Osteocyte (in vitro differentiated cells): ENCODE measurements around the gene PAXIP1. TPM values are rescaled to one million over a fixed set of nuclear protein-coding genes. Genes with fewer than 3 reads are reported as not detected.
A peak's percentile ranks its signal among the peaks of the same experiment; 100 is the strongest.

Experiments
- DNase-seq: peaks from one replicate; pipeline ENCODE4 v3.0.0; 2021; ENCODE audit warnings: mixed read lengths; ENCODE audit not compliant: unreplicated experiment; ENCODE audit errors: extremely low spot score
- H3K27ac Mint-ChIP-seq: one replicate; pipeline ENCODE4 v1.8.0; 2021; ENCODE audit warnings: mild to moderate bottlenecking, mixed read lengths; ENCODE audit not compliant: unreplicated experiment
- H3K27me3 Mint-ChIP-seq: one replicate; pipeline ENCODE4 v1.8.0; 2021; ENCODE audit warnings: mixed read lengths; ENCODE audit not compliant: unreplicated experiment
- H3K36me3 Mint-ChIP-seq: one replicate; pipeline ENCODE4 v1.8.0; 2021; ENCODE audit warnings: mixed read lengths; ENCODE audit not compliant: unreplicated experiment
- H3K4me1 Mint-ChIP-seq: one replicate; pipeline ENCODE4 v1.8.0; 2021; ENCODE audit warnings: mixed read lengths; ENCODE audit not compliant: unreplicated experiment
- H3K4me3 Mint-ChIP-seq: one replicate; pipeline ENCODE4 v1.8.0; 2021; ENCODE audit warnings: mild to moderate bottlenecking, moderate library complexity, mixed read lengths; ENCODE audit not compliant: unreplicated experiment
- H3K9me3 Mint-ChIP-seq: one replicate; pipeline ENCODE4 v1.8.0; 2021; ENCODE audit warnings: mixed read lengths; ENCODE audit not compliant: unreplicated experiment
- total RNA-seq: library from RNA; stranded (reverse); gene quantifications from 2 replicates; pipeline ENCODE4 v1.2.1, GENCODE V29; 2021
- TF ChIP-seq, protein P1 (sequence below): fragments of 200-600 bp; sonication (generic); IDR thresholded peaks from 2 replicates; pipeline ENCODE4 v1.5.0; 2021; ENCODE audit warnings: antibody characterized with exemption, mild to moderate bottlenecking, moderate library complexity

PAXIP1 gene
- total RNA-seq, 1 donor from 2014 or later: 14.2 TPM

DNA sequence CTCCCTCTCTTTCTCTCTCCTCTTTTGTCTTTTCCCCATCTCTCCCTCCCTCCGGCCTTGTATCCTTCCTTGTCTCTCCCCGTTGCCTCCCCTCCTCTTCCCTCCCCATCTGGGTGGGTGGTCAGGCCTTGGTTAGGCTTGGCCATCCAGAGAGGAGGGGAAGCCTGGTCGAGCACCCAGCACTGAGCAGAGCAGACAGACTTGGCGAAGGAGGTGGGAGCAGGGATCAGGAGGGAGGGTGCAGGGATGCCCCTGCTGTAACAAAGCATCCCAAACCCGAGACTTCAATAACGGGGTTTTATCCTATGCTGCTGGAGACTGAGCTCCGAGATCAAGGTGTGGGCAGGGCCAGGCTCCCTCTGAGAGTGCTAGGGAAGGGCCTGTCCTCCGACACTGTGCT is 97.3 kb downstream of the PAXIP1 start:
- Mint-ChIP-seq H3K4me1 (no peaks in the 10 kb centered on the region), H3K36me3 (no peaks in the 10 kb centered on the region), H3K9me3 (peaks cover 36% of the 10 kb centered on the region), H3K27me3 (no peaks in the 10 kb centered on the region), H3K27ac (no peak overlapping the region), H3K4me3 (no peak overlapping the region)
- peak; percentile 77 for DNase-seq
- TF ChIP-seq, protein P1, sequence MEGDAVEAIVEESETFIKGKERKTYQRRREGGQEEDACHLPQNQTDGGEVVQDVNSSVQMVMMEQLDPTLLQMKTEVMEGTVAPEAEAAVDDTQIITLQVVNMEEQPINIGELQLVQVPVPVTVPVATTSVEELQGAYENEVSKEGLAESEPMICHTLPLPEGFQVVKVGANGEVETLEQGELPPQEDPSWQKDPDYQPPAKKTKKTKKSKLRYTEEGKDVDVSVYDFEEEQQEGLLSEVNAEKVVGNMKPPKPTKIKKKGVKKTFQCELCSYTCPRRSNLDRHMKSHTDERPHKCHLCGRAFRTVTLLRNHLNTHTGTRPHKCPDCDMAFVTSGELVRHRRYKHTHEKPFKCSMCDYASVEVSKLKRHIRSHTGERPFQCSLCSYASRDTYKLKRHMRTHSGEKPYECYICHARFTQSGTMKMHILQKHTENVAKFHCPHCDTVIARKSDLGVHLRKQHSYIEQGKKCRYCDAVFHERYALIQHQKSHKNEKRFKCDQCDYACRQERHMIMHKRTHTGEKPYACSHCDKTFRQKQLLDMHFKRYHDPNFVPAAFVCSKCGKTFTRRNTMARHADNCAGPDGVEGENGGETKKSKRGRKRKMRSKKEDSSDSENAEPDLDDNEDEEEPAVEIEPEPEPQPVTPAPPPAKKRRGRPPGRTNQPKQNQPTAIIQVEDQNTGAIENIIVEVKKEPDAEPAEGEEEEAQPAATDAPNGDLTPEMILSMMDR: no peak

DNA sequence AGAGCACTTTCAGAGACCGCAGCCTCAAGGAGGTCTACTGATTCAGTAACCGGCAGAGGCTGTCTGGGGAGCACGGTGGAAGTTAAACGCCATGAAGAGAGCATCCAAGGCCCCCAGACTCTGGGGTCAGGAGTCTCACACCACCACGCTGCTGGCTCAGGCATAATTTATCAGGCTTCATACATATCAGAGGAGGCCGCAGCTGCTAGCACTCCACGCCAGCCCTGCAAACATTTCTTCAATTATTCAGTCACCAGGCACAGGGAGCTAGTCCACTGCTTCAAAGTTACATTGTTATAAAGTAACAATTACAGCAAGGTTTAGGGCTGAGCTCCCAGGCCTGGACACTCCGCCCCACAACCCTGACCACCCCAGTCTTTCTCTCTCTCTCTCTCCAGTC is 97.8 kb downstream of the PAXIP1 start:
- H3K9me3 Mint-ChIP-seq: peaks cover 33% of the 10 kb centered on the region
- TF ChIP-seq, protein P1: no peak
- H3K27ac Mint-ChIP-seq: no peak overlapping the region
- H3K27me3 Mint-ChIP-seq: no peaks in the 10 kb centered on the region
- H3K4me1 Mint-ChIP-seq: no peaks in the 10 kb centered on the region
- H3K4me3 Mint-ChIP-seq: no peak overlapping the region
- DNase-seq: no peak
- H3K36me3 Mint-ChIP-seq: no peaks in the 10 kb centered on the region

DNA sequence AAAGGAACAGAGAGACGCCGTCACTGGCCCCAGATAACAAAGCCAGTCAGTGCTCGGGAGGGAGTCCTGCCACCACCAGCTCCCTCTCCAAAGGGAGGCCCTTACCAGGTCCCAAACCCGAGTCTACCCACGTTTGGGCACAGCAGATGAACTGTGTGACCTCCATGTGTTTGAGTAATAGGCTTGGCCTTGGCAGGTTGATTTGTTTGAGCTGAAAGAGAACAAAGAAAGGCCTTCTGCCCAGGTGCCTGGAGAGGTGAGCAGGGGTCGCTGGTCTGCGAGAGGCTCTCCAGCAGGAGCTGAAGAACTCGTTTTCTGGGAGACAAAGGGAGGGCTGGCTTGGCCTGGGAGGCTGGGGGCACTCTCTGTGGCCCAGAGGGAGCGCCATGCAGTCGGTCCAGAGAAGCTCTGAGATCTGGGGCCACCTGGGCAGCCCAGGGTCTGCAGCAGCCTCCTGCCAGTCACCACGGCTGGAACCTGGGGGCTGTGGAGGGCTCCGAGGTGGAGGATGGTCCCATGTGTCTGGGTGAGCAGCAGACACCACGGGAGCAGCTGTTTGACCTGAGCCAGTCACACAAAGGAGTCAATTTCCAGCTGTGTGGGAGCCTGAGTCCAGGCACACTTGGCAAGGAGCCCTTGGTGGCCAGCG is 99.7 kb downstream of the PAXIP1 start:
- no peak overlapping the region for H3K27ac Mint-ChIP-seq
- H3K4me1 Mint-ChIP-seq: no peaks in the 10 kb centered on the region
- no peaks in the 10 kb centered on the region for H3K36me3 Mint-ChIP-seq
- H3K4me3 Mint-ChIP-seq: no peak overlapping the region
- no peak for DNase-seq
- no peaks in the 10 kb centered on the region for H3K27me3 Mint-ChIP-seq
- H3K9me3 Mint-ChIP-seq: peaks cover 26% of the 10 kb centered on the region
- TF ChIP-seq, protein P1: no peak

DNA sequence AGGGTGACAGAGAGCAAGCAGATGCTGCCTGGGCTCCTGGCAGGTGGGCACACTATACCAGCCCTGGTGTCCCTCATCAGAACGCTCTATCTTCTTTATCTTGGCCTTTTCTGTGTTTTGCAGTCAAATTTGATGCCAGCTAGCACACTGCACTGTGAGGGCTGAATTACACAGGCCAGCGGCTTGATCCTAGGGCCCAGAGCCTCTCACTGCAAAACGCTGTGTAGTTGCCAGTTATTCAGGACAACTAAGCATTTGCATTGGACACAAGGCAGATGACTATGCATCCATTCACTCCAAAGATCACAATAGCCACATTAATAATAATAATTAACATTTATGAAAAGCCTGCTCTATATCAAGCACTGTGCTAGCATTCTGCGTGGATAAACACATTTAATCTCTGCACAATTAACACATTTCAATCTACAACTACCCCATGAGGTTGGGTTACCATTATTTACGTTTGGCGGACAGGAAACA is 100.3 kb downstream of the PAXIP1 start:
- no peak overlapping the region for H3K27ac Mint-ChIP-seq
- no peaks in the 10 kb centered on the region for H3K36me3 Mint-ChIP-seq
- H3K9me3 Mint-ChIP-seq: peaks cover 20% of the 10 kb centered on the region
- TF ChIP-seq, protein P1: no peak
- no peak overlapping the region for H3K4me3 Mint-ChIP-seq
- H3K4me1 Mint-ChIP-seq: no peaks in the 10 kb centered on the region
- DNase-seq: no peak
- H3K27me3 Mint-ChIP-seq: no peaks in the 10 kb centered on the region

DNA sequence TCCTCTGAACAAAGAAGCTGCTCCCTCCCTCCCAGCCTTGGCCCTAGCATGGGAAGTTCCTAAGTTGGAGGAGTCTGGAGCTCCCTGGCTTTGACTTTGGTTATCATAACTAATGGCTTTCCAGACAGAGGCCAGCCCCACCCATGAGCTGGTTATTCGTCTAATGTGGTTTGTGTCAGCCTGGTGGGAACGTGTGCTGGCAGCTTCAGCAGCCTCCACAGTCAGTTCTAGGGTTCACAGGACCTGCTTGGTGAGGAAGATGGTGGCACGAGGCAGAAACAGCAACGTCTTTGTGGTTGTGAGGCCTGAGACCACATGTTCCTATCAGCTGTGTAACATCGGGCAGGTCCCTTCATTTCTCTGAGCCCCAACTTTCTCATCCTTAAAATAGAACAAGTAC is 103.1 kb downstream of the PAXIP1 start:
- no peak overlapping the region for H3K4me3 Mint-ChIP-seq
- H3K4me1 Mint-ChIP-seq: no peaks in the 10 kb centered on the region
- DNase-seq: no peak
- H3K27ac Mint-ChIP-seq: no peak overlapping the region
- no peaks in the 10 kb centered on the region for H3K27me3 Mint-ChIP-seq
- H3K36me3 Mint-ChIP-seq: no peaks in the 10 kb centered on the region
- H3K9me3 Mint-ChIP-seq: peaks cover 22% of the 10 kb centered on the region
- TF ChIP-seq, protein P1: no peak
